ENCODE results near the gene INPP4B.

INPP4B gene

GRCh38 chr4:142316913-142317312 is 529.2 kb downstream of the INPP4B start:
- Histone ChIP-seq H3K36me3 (ENCODE audit: control insufficient read depth in 1 of 2, insufficient read depth in 2 of 2, low read depth in 1 of 2, low read length in 2 of 2) (peaks cover 0 to 9% of the 10 kb centered on the region in 2 experiments), H3K14ac (ENCODE audit: low read length in 2 of 2) (no peak overlapping the region), H2AK5ac (ENCODE audit: low read length, severe bottlenecking) (no peak overlapping the region), H3K9me3 (ENCODE audit: control insufficient read depth, low read length) (no peaks in the 10 kb centered on the region), H4K91ac (ENCODE audit: low read length) (no peak overlapping the region), H3K23ac (ENCODE audit: low read length in 2 of 2) (no peak overlapping the region), H2BK5ac (ENCODE audit: low read depth, low read length, poor library complexity, severe bottlenecking) (no peak overlapping the region), H4K8ac (ENCODE audit: low read length) (no peak overlapping the region), H2BK120ac (ENCODE audit: low read depth, low read length) (no peak overlapping the region), H3K79me1 (replicated peaks; ENCODE audit: low read length, poor library complexity, severe bottlenecking) (peaks cover 13% of the 10 kb centered on the region), H3K4me2 (ENCODE audit: low read length, poor library complexity, severe bottlenecking) (no peak overlapping the region), H3K18ac (ENCODE audit: low read depth in 1 of 2, low read length in 2 of 2) (no peak overlapping the region), H3K9ac (ENCODE audit: low read length) (no peak overlapping the region), H3K27me3 (ENCODE audit: control insufficient read depth in 1 of 2, insufficient read depth in 1 of 2, low read length in 2 of 2) (no peaks in the 10 kb centered on the region), H3K4ac (ENCODE audit: low read depth in 1 of 2, low read length in 2 of 2) (no peak overlapping the region), H3K4me1 (ENCODE audit: control insufficient read depth, insufficient read depth, low read depth, low read length) (no peaks in the 10 kb centered on the region), H3K27ac (ENCODE audit: low read length, poor library complexity, severe bottlenecking) (no peak overlapping the region), H2BK15ac (ENCODE audit: low read depth, poor library complexity, severe bottlenecking) (no peak overlapping the region), H2BK12ac (ENCODE audit: low read length in 2 of 2) (no peak overlapping the region), H2AFZ (ENCODE audit: low read depth, low read length) (no peak overlapping the region), H3K4me3 (ENCODE audit: insufficient read depth in 1 of 2, low read depth in 1 of 2, low read length in 2 of 2) (no peak overlapping the region)
- WGBS = 95% methylated on average over 2 of the region's 2 CpGs
- DNase-seq = no peak

- Histone ChIP-seq H3K4ac (ENCODE audit: low read depth in 1 of 2, low read length in 2 of 2) (no peak overlapping the region), H3K4me1 (ENCODE audit: control insufficient read depth, insufficient read depth, low read depth, low read length) (no peaks in the 10 kb centered on the region), H3K27ac (ENCODE audit: low read length, poor library complexity, severe bottlenecking) (no peak overlapping the region), H2BK15ac (ENCODE audit: low read depth, poor library complexity, severe bottlenecking) (no peak overlapping the region), H4K8ac (ENCODE audit: low read length) (no peak overlapping the region), H3K14ac (ENCODE audit: low read length in 2 of 2) (no peak overlapping the region), H3K27me3 (ENCODE audit: control insufficient read depth in 1 of 2, insufficient read depth in 1 of 2, low read length in 2 of 2) (no peaks in the 10 kb centered on the region), H2BK120ac (ENCODE audit: low read depth, low read length) (no peak overlapping the region), H3K79me1 (replicated peaks; ENCODE audit: low read length, poor library complexity, severe bottlenecking) (peaks cover 13% of the 10 kb centered on the region), H3K9me3 (ENCODE audit: control insufficient read depth, low read length) (no peaks in the 10 kb centered on the region), H3K9ac (ENCODE audit: low read length) (no peak overlapping the region), H2BK12ac (ENCODE audit: low read length in 2 of 2) (no peak overlapping the region), H2BK5ac (ENCODE audit: low read depth, low read length, poor library complexity, severe bottlenecking) (no peak overlapping the region), H2AFZ (ENCODE audit: low read depth, low read length) (no peak overlapping the region), H3K4me2 (ENCODE audit: low read length, poor library complexity, severe bottlenecking) (no peak overlapping the region), H2AK5ac (ENCODE audit: low read length, severe bottlenecking) (no peak overlapping the region), H3K18ac (ENCODE audit: low read depth in 1 of 2, low read length in 2 of 2) (no peak overlapping the region), H4K91ac (ENCODE audit: low read length) (no peak overlapping the region), H3K4me3 (ENCODE audit: insufficient read depth in 1 of 2, low read depth in 1 of 2, low read length in 2 of 2) (no peak overlapping the region), H3K23ac (ENCODE audit: low read length in 2 of 2) (no peak overlapping the region), H3K36me3 (ENCODE audit: control insufficient read depth in 1 of 2, insufficient read depth in 2 of 2, low read depth in 1 of 2, low read length in 2 of 2) (peaks cover 0 to 9% of the 10 kb centered on the region in 2 experiments)
- 100% methylated on average over 1 of the region's 2 CpGs for WGBS
- no peak for DNase-seq
Observed at GRCh38 chr4:142316025-142316424, 530.1 kb downstream of the INPP4B start.

GRCh38 chr4:142314686-142315085 is 531.4 kb downstream of the INPP4B start:
- H3K9ac ChIP-seq (ENCODE audit: low read length) = no peak overlapping the region
- H2AFZ ChIP-seq (ENCODE audit: low read depth, low read length) = no peak overlapping the region
- H3K4me3 ChIP-seq (ENCODE audit: insufficient read depth in 1 of 2, low read depth in 1 of 2, low read length in 2 of 2) = no peak overlapping the region
- H3K4ac ChIP-seq (ENCODE audit: low read depth in 1 of 2, low read length in 2 of 2) = no peak overlapping the region
- no peak for DNase-seq
- no peak overlapping the region for H2BK15ac ChIP-seq (ENCODE audit: low read depth, poor library complexity, severe bottlenecking)
- no peak overlapping the region for H2AK5ac ChIP-seq (ENCODE audit: low read length, severe bottlenecking)
- peaks cover 0 to 9% of the 10 kb centered on the region in 2 experiments for H3K36me3 ChIP-seq (ENCODE audit: control insufficient read depth in 1 of 2, insufficient read depth in 2 of 2, low read depth in 1 of 2, low read length in 2 of 2)
- no peaks in the 10 kb centered on the region for H3K9me3 ChIP-seq (ENCODE audit: control insufficient read depth, low read length)
- 96% methylated on average over 7 of the region's 7 CpGs for WGBS
- no peak overlapping the region for H3K27ac ChIP-seq (ENCODE audit: low read length, poor library complexity, severe bottlenecking)
- H3K27me3 ChIP-seq (ENCODE audit: control insufficient read depth in 1 of 2, insufficient read depth in 1 of 2, low read length in 2 of 2) = no peaks in the 10 kb centered on the region
- no peak overlapping the region for H4K8ac ChIP-seq (ENCODE audit: low read length)
- H3K18ac ChIP-seq (ENCODE audit: low read depth in 1 of 2, low read length in 2 of 2) = no peak overlapping the region
- no peak overlapping the region for H3K23ac ChIP-seq (ENCODE audit: low read length in 2 of 2)
- no peak overlapping the region for H3K4me2 ChIP-seq (ENCODE audit: low read length, poor library complexity, severe bottlenecking)
- no peak overlapping the region for H3K14ac ChIP-seq (ENCODE audit: low read length in 2 of 2)
- H3K79me1 ChIP-seq (replicated peaks; ENCODE audit: low read length, poor library complexity, severe bottlenecking) = peaks cover 10% of the 10 kb centered on the region
- no peak overlapping the region for H4K91ac ChIP-seq (ENCODE audit: low read length)
- H2BK5ac ChIP-seq (ENCODE audit: low read depth, low read length, poor library complexity, severe bottlenecking) = no peak overlapping the region
- H3K4me1 ChIP-seq (ENCODE audit: control insufficient read depth, insufficient read depth, low read depth, low read length) = no peaks in the 10 kb centered on the region
- H2BK120ac ChIP-seq (ENCODE audit: low read depth, low read length) = no peak overlapping the region
- H2BK12ac ChIP-seq (ENCODE audit: low read length in 2 of 2) = no peak overlapping the region

GRCh38 chr4:142314247-142314646 is 531.9 kb downstream of the INPP4B start:
- no peaks in the 10 kb centered on the region for H3K9me3 ChIP-seq (ENCODE audit: control insufficient read depth, low read length)
- no peak overlapping the region for H3K4me2 ChIP-seq (ENCODE audit: low read length, poor library complexity, severe bottlenecking)
- H2AK5ac ChIP-seq (ENCODE audit: low read length, severe bottlenecking) = no peak overlapping the region
- no peak for DNase-seq
- no peak overlapping the region for H2BK120ac ChIP-seq (ENCODE audit: low read depth, low read length)
- H2BK15ac ChIP-seq (ENCODE audit: low read depth, poor library complexity, severe bottlenecking) = no peak overlapping the region
- no peak overlapping the region for H2BK5ac ChIP-seq (ENCODE audit: low read depth, low read length, poor library complexity, severe bottlenecking)
- no peak overlapping the region for H3K9ac ChIP-seq (ENCODE audit: low read length)
- peaks cover 0 to 9% of the 10 kb centered on the region in 2 experiments for H3K36me3 ChIP-seq (ENCODE audit: control insufficient read depth in 1 of 2, insufficient read depth in 2 of 2, low read depth in 1 of 2, low read length in 2 of 2)
- H3K4me3 ChIP-seq (ENCODE audit: insufficient read depth in 1 of 2, low read depth in 1 of 2, low read length in 2 of 2) = no peak overlapping the region
- no peak overlapping the region for H3K14ac ChIP-seq (ENCODE audit: low read length in 2 of 2)
- H2BK12ac ChIP-seq (ENCODE audit: low read length in 2 of 2) = no peak overlapping the region
- H3K27me3 ChIP-seq (ENCODE audit: control insufficient read depth in 1 of 2, insufficient read depth in 1 of 2, low read length in 2 of 2) = no peaks in the 10 kb centered on the region
- H4K91ac ChIP-seq (ENCODE audit: low read length) = no peak overlapping the region
- H3K18ac ChIP-seq (ENCODE audit: low read depth in 1 of 2, low read length in 2 of 2) = no peak overlapping the region
- H3K27ac ChIP-seq (ENCODE audit: low read length, poor library complexity, severe bottlenecking) = no peak overlapping the region
- no peak overlapping the region for H3K23ac ChIP-seq (ENCODE audit: low read length in 2 of 2)
- no peak overlapping the region for H3K4ac ChIP-seq (ENCODE audit: low read depth in 1 of 2, low read length in 2 of 2)
- peaks cover 10% of the 10 kb centered on the region for H3K79me1 ChIP-seq (replicated peaks; ENCODE audit: low read length, poor library complexity, severe bottlenecking)
- no peak overlapping the region for H2AFZ ChIP-seq (ENCODE audit: low read depth, low read length)
- no peaks in the 10 kb centered on the region for H3K4me1 ChIP-seq (ENCODE audit: control insufficient read depth, insufficient read depth, low read depth, low read length)
- no peak overlapping the region for H4K8ac ChIP-seq (ENCODE audit: low read length)
- WGBS = 90% methylated on average over 1 of the region's 1 CpG

Measured in mesenchymal stem cell (in vitro differentiated cells and primary cell).